DOHH2 (cell line): ENCODE measurements around the gene SHC3.

Source experiments
- EZH2phosphoT487 ChIP-seq: fragments of 200-600 bp; sonication (generic); IDR thresholded peaks from 2 replicates; pipeline ENCODE4 v1.6.1; 2017; ENCODE audit warnings: borderline replicate concordance, mild to moderate bottlenecking, antibody characterized with exemption, low read length, moderate library complexity, mixed read lengths
- TF ChIP-seq, protein P1 (sequence below): fragments of 200-600 bp; sonication (generic); IDR thresholded peaks from one replicate; pipeline ENCODE4 v1.5.1; 2014; ENCODE audit warnings: antibody characterized with exemption, mild to moderate bottlenecking, low read depth, low read length; ENCODE audit not compliant: poor library complexity, severe bottlenecking

DNA sequence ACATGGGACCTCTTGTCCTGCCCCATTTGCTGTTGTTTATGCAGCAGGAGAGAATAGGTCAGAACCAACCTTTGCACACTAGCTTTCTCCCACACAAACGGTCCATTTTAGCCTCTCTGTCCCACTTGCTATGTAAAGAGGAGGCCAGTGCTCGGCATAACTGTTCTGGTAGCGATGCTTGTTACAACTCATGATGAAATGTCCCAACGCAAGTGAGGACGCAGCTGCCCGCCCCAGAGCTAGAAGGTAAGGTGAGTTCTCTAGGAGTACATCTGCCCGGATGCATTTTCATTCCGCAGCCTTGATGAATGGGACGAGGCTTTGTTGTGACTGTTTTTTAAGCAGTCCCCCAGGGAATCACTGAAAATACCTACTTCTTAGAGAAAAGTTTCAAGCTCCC, 173.3 kb downstream of the SHC3 start:
- TF ChIP-seq, protein P1, sequence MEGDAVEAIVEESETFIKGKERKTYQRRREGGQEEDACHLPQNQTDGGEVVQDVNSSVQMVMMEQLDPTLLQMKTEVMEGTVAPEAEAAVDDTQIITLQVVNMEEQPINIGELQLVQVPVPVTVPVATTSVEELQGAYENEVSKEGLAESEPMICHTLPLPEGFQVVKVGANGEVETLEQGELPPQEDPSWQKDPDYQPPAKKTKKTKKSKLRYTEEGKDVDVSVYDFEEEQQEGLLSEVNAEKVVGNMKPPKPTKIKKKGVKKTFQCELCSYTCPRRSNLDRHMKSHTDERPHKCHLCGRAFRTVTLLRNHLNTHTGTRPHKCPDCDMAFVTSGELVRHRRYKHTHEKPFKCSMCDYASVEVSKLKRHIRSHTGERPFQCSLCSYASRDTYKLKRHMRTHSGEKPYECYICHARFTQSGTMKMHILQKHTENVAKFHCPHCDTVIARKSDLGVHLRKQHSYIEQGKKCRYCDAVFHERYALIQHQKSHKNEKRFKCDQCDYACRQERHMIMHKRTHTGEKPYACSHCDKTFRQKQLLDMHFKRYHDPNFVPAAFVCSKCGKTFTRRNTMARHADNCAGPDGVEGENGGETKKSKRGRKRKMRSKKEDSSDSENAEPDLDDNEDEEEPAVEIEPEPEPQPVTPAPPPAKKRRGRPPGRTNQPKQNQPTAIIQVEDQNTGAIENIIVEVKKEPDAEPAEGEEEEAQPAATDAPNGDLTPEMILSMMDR, result no peak
- no peak for TF ChIP-seq EZH2phosphoT487
